HEK293T (cell line): ENCODE measurements around the gene ZNF254.

Source experiments
- FOXK2 ChIP-seq: fragments of 450-650 bp; IDR thresholded peaks from 2 replicates; pipeline ENCODE4 v1.6.1; 2016; ENCODE audit warnings: mild to moderate bottlenecking
- FOXM1 ChIP-seq: fragments of 450-650 bp; IDR thresholded peaks from 2 replicates; pipeline ENCODE4 v1.6.1; 2017; ENCODE audit warnings: mild to moderate bottlenecking, borderline replicate concordance
- L3MBTL2 ChIP-seq: fragments of 450-650 bp; conservative IDR thresholded peaks from 2 replicates; pipeline ENCODE4 v1.6.1; 2016; ENCODE audit warnings: mild to moderate bottlenecking

GRCh38 chr19:24086974-24087595 lies at the start of gene ZNF254:
- TF ChIP-seq FOXK2 (no peak), L3MBTL2 (no peak), FOXM1 (no peak)
